ENCODE data around the gene FGGY.

The FGGY gene

GRCh38 chr1:59418363-59419144 is 121.7 kb downstream of the FGGY start:
- DNase-seq, result no peak

GRCh38 chr1:59419361-59420140 is 122.7 kb downstream of the FGGY start:
- DNase-seq, result no peak

GRCh38 chr1:59421232-59421920 is 124.5 kb downstream of the FGGY start:
- no peak for DNase-seq

GRCh38 chr1:59422921-59423575 is 126.2 kb downstream of the FGGY start:
- no peak for DNase-seq

DNA sequence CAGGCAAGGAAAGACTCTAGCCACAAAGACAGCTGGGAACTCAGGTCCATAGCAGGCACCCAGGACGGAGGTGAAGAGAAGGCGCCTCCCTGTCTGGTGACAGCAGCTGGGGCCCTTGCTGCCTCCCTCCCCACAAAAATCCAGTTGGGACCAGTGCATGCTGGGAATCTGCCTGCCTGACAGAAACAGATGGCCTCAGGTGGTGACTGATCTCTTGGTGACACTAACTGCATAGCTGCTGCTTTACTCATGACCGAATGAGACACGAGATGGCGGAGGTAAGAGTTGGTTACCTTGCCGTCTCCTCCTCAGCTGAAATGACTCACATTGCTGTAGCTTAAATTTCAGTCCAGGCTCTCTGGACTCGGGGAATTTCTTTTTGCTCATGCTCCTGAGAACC is 130.3 kb downstream of the FGGY start:
- no peak for DNase-seq

DNA sequence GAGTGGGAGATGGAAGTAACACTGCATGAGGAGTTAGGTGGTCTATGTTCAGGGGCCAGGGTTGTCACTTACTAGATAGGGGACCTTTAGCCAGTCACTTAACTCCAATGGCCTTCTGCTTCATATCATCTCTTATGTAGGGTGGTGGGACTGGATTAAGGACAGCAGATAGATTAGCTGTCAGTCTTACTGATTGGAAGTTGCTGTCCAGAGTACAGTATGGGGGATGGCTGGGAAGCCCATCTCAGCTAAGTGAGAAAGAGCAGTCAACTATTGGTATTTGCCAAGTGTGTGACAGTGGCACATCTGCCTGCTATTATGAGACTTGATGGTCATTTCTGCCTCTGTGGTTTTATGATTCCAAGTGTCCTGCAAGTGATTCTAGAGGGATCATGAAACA is 130.9 kb downstream of the FGGY start:
- no peak for DNase-seq

GRCh38 chr1:59428828-59429227 is 131.9 kb downstream of the FGGY start:
- no peak for DNase-seq

DNA sequence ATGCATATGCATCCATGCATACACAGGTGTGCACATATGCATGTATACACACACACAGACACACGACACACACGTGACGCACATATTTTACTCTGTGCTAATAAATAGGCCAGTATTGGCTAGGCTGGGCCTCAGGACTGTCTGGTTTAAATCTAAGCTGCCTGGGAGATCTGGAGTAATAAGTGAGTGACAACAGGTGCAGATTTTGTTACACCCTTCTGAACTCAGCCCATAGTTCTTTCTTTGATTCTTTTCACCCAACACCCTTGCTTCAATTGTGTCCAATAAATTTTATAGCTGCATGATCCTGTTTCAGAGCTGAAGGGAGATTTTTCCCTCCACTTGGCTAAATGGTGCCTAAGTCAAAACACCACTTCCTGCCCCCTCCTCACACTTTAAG is 132.8 kb downstream of the FGGY start:
- no peak for DNase-seq

DNA sequence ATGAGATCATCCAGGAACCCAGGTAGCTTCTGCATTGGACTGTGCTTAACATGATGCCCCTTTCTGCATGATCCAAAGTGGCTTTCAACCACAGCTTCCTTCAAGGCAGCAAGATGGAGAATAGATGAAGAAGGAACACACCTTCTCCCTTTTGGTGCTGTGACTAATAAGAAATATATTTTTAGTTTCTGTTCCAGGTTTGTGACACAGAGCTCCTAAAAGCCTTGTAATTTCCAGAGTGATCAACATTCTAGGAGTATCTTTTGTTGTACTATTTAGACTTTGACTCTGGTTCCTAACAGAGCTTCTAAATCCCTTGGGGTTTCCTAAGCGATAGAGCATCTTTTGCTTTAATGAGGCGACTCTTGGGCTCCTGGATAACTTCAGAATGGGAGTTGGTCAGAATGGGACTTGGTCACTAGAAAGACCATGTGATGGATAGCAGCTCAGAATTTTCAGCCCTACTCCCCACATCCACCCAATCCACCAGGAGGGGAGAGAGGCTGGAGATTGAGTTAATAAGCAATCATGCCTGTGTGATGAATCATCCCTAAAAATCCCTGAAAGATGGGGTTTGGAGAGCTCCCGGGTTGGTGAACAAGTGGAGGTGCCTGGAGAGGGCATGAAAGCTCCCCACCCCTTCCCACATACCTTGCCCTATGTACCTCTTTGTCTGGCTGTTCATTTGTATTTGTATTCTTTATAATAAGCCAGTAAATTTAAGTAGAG is 134.8 kb downstream of the FGGY start:
- DNase-seq, result no peak

DNA sequence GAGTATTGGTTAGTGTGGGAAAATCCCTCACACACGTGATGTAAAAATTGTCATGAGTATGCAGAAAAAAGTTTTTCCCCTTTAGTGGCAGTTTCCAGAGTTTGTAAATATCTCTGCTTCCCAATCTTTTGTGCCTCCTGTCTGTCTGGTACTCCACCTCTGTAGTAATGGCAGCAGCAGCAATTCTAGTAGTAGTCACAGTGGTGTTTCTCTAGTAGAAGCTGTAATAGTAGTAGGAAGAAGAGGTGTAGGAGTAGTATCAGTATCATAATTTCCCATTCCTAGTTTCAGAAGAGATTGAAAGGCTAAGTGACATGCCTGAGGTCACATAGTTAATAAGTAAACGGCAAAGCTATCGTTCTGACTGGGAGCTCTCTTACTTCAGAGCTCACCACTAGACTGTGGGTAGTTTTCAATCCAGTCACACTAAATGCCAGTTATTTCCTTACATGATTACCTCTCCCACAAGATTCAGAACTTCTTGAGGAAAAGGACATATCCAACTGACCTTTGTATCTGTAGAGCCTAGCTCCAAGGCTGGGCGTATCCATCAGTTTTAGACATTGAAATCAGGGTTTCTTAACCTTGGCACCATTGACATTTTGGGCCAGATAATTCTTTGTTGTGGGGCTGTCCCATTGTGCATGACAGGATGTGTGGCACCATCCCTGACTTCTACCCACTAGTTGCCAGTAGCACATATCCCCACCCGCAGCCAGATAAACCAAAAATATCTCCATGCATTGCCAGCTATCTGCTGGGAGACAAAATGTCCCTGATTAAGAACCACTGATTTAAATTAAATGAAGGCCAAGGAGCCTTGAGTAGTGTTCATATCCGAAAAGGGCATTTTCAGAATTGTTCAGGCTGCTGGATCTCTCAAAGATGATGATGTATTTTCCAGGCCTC is 135.9 kb downstream of the FGGY start:
- no peak for DNase-seq

DNA sequence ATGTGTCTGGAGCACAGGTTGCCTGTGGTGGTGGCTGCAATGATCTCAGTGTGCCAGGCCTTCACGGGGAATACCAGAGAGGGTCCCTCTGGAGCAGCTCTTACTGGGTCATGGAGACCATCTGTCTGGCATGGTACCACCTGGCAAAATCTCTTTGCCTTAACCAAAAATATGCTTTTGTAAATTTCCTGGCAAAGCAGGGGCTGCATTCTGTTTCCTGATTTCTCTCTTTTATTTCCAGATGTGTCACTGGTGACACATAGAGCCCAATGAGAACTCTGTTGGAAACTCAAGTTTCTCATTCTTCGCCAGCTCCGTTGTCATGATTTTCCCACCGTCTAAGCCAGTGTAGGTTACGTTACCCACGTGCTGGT is 136.5 kb downstream of the FGGY start:
- DNase-seq, result no peak

DNA sequence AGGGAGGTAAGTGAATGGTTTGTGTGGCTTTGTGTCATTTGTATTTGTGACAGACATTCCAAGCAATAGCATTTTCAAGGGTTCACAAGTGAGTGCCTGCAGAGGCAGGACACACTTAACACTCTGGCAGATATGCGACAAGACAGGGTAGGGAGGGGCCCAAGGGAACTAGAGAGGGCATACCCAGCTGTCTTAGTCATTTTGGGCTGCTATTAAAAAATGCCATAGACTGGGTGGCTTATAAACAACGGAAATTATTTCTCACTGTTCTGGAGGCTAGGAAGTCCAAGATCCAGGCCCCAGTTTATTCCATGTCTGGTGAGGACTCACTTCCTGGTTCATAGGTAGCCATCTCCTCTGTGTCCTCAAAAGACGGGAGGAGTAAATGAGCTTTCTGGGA is 137.4 kb downstream of the FGGY start:
- no peak for DNase-seq

- no peak for DNase-seq
Measured at GRCh38 chr1:59436637-59437036, 139.7 kb downstream of the FGGY start.

GRCh38 chr1:59438058-59438560 is 141.2 kb downstream of the FGGY start:
- no peak for DNase-seq

DNA sequence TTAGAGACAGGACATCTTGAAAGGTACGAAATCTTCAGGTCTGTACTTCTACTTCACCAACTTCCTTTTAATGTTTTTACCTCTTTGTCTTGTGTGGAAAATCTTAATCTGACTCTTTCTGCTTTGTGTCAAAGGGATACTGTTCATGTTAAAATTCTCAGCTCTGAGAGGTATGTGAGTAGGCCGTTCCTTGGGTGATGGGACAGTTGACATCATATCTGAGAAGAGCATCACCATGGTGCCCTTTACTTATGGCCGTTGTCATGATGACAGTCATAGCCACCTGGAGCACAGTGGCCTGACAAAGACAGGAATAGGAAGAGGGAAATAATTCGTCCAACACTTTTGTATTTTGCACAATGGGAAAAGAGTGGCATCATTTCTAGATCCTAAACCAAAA is 145.6 kb downstream of the FGGY start:
- no peak for DNase-seq

DNA sequence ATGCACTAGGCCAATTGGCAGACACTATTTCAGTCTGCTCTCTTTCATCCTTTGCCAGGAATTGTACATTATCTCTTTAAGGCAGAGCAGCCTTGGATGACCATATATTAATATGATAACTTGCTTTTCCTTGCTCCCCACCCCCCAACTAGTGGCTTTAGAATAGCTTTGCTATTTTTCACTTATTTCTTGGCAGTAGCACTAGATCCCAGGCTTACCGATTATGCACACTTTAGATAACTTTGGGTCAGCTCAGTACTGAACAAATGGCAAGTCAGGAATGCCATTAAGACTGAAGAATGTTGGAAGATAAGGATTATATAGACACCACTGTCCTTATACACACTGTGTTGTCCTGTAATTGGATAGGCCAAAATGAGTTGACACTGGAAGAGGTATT is 146.4 kb downstream of the FGGY start:
- no peak for DNase-seq

DNA sequence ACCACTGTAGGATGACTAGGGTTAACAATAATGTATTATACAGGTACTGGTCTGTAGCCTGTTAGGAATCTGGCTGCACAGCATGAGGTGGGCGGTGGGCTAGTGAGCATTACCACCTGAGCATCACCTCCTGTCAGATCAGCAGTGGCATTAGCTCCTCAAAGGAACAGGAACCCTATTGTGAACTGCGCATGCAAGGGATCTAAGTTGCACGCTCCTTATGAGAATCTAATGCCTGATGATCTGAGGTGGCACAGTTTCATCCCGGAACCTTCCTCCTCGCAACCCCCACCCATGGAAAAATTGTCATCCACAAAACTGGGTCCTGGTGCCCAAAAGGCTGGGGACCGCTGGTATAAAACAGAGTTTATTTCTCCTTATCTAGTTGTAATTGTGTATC is 147.6 kb downstream of the FGGY start:
- no peak for DNase-seq

- DNase-seq, result no peak
Measured at GRCh38 chr1:59445040-59445439, 148.1 kb downstream of the FGGY start.

DNA sequence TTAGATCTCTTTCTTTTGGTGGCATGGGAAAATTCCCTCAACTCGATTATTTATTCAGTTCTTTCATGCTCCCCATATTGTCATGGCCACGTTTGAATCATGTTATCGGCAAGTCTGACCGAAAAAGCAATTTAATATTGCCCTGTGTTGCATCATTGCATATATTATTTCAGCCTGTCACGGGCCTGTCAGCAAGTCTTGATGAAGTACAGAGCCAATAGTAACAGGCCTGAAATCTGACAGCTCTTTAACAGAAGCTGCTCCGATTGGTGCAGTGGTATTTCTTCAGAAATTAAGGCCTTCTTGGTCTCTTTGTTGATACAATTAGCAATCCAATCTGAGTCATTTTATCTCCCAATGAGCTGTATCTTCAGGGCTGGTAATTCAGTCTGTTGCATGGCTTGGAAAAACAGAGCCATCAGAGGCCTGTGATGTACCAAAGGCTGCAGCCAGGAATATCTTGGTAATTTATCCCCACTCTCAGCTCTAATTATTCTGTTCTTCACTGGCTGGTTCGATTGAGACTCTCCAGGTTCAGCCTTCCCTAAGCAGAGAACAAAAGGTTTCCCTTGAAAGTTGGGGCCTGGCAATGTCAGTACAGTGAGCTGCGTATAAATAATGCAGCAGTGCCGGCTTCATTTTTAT is 149.5 kb downstream of the FGGY start:
- no peak for DNase-seq

GRCh38 chr1:59452026-59452425 is 155.1 kb downstream of the FGGY start:
- DNase-seq, result no peak

- no peak for DNase-seq
Measured at GRCh38 chr1:59452559-59452958, 155.7 kb downstream of the FGGY start.
